ENCODE results near the gene NDUFAF8.

GRCh38 chr17:81198826-81199481, 40.2 kb upstream of the NDUFAF8 start:
- TF ChIP-seq CTCF (IDR thresholded peaks at IDR 0.05) = no peak
- no peak for TF ChIP-seq POLR2A (IDR thresholded peaks at IDR 0.05)

Data from esophagus squamous epithelium (tissue), 4 donors.